ENCODE measurements around the gene PSTPIP2.

GRCh38 chr18:45939236-45939635 lies 132.8 kb downstream of the PSTPIP2 start:
- no peak for TF ChIP-seq CTCF (IDR thresholded peaks at IDR 0.05)
- TF ChIP-seq POLR2AphosphoS5 (IDR thresholded peaks at IDR 0.05; ENCODE audit: low read depth, low read length), result no peak
